Activated B cell treated with CpG ODN at 0.5 μM for 24 hours (primary cell): Measurements from ENCODE around the gene COL23A1. TPM values are rescaled to one million over a fixed set of nuclear protein-coding genes. Genes with fewer than 3 reads are reported as not detected.

Experiments
- ATAC-seq: fragments of 200-7000 bp; cut with Tn5 transposase; one replicate; pipeline ENCODE4 v1.10.0; 2021; ENCODE audit warnings: low read depth, mild to moderate bottlenecking, moderate library complexity
- CTCF ChIA-PET: fragments of 350-600 bp; sonication (Branson Sonifier 250); formaldehyde crosslinking; loops from one replicate; lab custom pipeline; 2021; ENCODE audit warnings: antibody characterized with exemption; lab: Charles Lee
- POLR2A ChIA-PET: fragments of 350-600 bp; sonication (Branson Sonifier 250); formaldehyde crosslinking; loops from one replicate; lab custom pipeline; 2021; ENCODE audit warnings: antibody characterized with exemption; lab: Charles Lee
- DNase-seq: peaks from one replicate; pipeline ENCODE4 v3.0.0; 2022
- H3K27ac Mint-ChIP-seq: one replicate; pipeline ENCODE4 v1.8.0; 2020; ENCODE audit warnings: mixed read lengths
- H3K27me3 Mint-ChIP-seq: one replicate; pipeline ENCODE4 v1.8.0; 2021; ENCODE audit warnings: mixed read lengths
- H3K36me3 Mint-ChIP-seq: one replicate; pipeline ENCODE4 v1.8.0; 2021; ENCODE audit warnings: low read depth, mixed read lengths
- H3K4me1 Mint-ChIP-seq: one replicate; pipeline ENCODE4 v1.8.0; 2021; ENCODE audit warnings: mixed read lengths
- H3K4me3 Mint-ChIP-seq: one replicate; pipeline ENCODE4 v1.8.0; 2020; ENCODE audit warnings: mild to moderate bottlenecking, mixed read lengths
- H3K9me3 Mint-ChIP-seq: one replicate; pipeline ENCODE4 v1.8.0; 2020; ENCODE audit warnings: mixed read lengths
- intact Hi-C: fragments of 100-400 bp; cut with micrococcal nuclease; formaldehyde crosslinking; loops from one replicate; pipeline ENCODE4 v1.15.1; 2024
- total RNA-seq: library from RNA; stranded (reverse); gene quantifications from 2 replicates; pipeline ENCODE4 v1.2.3, GENCODE V29; 2022
- TF ChIP-seq, protein P1 (sequence below): fragments of 200-600 bp; IDR thresholded peaks from one replicate; pipeline ENCODE4 v1.8.0; 2022; ENCODE audit warnings: antibody characterized with exemption, mild to moderate bottlenecking

The COL23A1 gene
- total RNA-seq, 1 donor from 2014 or later: not detected

DNA sequence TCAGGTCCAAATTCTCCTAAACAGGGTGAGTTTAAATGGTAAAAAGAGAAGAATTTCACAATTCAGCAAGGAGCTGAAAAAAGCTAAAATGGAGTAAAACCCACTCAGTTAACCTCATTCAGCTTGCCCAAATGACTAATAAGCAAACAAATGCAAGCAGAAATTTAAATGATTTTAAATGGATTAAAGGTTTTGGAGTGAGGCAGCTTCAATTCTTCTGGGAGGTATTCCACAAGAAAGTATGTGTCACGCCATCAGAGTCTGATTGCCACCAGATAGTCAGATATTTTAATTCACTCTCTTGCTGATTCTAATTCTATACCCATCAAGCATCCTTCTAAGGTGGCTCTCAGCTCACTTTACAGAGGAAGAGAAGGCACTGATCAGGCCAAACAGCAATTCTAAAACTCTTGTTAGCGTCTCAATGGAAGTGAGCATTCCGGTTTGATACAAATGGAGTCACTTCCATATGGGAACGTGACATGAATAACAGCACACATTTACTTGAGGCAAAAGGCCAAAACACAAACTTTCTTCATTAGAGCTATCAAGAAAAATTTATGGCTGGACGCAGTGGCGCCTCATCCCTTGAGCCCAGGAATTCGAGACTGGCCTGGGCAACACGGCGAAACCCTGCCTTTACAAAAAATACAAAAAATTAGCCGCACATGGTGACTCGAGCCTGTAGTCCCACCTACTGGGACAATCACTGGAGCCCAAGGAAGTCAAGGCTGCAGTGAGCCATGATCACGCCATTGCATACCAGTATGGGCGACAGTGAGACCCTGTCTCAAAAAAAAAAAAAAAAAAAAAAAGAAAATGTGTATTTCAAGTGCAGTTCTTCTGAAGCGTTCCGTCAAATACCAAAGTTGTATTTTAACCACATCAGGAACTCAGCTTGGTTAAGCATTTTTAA lies 34.7 kb upstream of the COL23A1 start:
- H3K4me1 Mint-ChIP-seq: peaks cover 53% of the 10 kb centered on the region
- peak overlapping the region; percentile 98 for H3K27ac Mint-ChIP-seq
- peak overlapping the region; percentile 98 for H3K4me3 Mint-ChIP-seq
- ATAC-seq: no peak
- peaks cover 39% of the 10 kb centered on the region for H3K36me3 Mint-ChIP-seq
- CTCF ChIA-PET: interaction anchor here (0.9 kb wide), 1 partner anchor 106 kb away, joined by 5 read pairs; the partner anchor contains the start of gene ZNF354A
- intact Hi-C loops: loop anchor here (5.0 to 10.0 kb wide), 6 partner anchors 420 to 1867 kb away; partner anchors contain the start of genes CNOT6, HNRNPAB, MAML1 and MAPK9
- H3K27me3 Mint-ChIP-seq: no peaks in the 10 kb centered on the region
- H3K9me3 Mint-ChIP-seq: no peaks in the 10 kb centered on the region
- POLR2A ChIA-PET: interaction anchor here (0.6 to 3.1 kb wide), 8 partner anchors 13 to 1953 kb away, joined by 3 to 27 read pairs (median 5); partner anchors contain the start of genes HNRNPH1 and ZNF354A
- TF ChIP-seq, protein P1, sequence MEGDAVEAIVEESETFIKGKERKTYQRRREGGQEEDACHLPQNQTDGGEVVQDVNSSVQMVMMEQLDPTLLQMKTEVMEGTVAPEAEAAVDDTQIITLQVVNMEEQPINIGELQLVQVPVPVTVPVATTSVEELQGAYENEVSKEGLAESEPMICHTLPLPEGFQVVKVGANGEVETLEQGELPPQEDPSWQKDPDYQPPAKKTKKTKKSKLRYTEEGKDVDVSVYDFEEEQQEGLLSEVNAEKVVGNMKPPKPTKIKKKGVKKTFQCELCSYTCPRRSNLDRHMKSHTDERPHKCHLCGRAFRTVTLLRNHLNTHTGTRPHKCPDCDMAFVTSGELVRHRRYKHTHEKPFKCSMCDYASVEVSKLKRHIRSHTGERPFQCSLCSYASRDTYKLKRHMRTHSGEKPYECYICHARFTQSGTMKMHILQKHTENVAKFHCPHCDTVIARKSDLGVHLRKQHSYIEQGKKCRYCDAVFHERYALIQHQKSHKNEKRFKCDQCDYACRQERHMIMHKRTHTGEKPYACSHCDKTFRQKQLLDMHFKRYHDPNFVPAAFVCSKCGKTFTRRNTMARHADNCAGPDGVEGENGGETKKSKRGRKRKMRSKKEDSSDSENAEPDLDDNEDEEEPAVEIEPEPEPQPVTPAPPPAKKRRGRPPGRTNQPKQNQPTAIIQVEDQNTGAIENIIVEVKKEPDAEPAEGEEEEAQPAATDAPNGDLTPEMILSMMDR: no peak
- no peak for DNase-seq

DNA sequence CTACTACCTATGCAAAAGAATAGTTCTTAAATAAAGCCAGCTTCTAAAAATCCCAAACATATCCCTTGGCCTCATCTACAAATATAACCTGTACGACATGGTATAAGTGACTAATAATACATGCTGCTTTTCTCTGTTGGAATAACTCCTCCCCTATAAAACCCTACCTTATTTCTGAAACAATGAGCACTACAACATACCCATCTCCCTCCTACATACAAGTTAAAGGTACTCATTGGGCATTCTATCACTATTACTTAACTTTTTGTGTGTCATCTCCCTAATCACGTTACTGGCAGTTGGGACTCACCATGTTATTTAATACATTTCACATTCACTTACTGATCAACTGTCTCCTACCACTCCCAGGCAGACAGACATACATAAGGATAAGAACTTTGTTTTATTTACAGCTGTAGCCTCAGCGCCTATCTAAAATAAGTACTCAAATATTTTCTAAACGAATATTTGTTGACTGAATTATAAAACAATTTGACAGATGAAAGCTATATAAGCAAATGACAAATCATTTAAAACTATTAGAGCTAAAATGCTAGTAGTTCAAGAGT lies 32.6 kb upstream of the COL23A1 start:
- ChIA-PET POLR2A (interaction anchor here (0.6 kb wide), 1 partner anchor 979 kb away, joined by 3 read pairs; no protein-coding TSS in a partner anchor), CTCF (interaction anchor here (1.6 kb wide), 1 partner anchor 388 kb away, joined by 3 read pairs; no protein-coding TSS in a partner anchor)
- TF ChIP-seq, protein P1: no peak
- ATAC-seq (no peak), DNase-seq (no peak)
- Mint-ChIP-seq H3K27me3 (no peaks in the 10 kb centered on the region), H3K4me3 (no peak overlapping the region), H3K9me3 (no peaks in the 10 kb centered on the region), H3K36me3 (peaks cover 58% of the 10 kb centered on the region), H3K4me1 (peaks cover 55% of the 10 kb centered on the region), H3K27ac (no peak overlapping the region)
- intact Hi-C loops: loop anchor here (10.0 kb wide), 2 partner anchors 418 to 1112 kb away; partner anchors contain the start of genes HNRNPAB and MAML1

DNA sequence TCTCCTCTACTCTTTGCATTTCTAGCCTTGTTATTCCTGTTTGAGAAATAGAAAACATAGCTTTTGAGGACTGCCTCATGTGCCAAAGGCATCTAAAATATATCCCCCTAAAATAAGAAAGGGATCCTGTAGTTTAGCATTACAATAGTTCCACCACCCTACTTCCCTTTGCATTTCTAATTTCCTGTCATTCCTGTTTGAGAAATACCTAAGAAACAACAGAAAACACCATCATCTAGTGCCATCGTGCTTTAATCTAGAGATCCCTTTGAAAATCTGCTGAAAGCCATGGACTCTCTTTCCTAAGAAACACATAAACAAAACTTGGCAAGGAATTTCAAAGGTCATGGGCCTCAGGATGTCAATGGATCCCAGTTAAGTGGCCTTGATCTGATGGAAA lies 29.2 kb upstream of the COL23A1 start:
- DNase-seq (no peak), ATAC-seq (no peak)
- H3K27ac Mint-ChIP-seq: no peak overlapping the region
- TF ChIP-seq, protein P1: no peak
- no peak overlapping the region for H3K4me3 Mint-ChIP-seq
- H3K9me3 Mint-ChIP-seq: no peaks in the 10 kb centered on the region
- CTCF ChIA-PET: no interaction called here
- peaks cover 70% of the 10 kb centered on the region for H3K36me3 Mint-ChIP-seq
- intact Hi-C loops: no loop called here
- H3K27me3 Mint-ChIP-seq: no peaks in the 10 kb centered on the region
- H3K4me1 Mint-ChIP-seq: peaks cover 34% of the 10 kb centered on the region
- POLR2A ChIA-PET: no interaction called here

DNA sequence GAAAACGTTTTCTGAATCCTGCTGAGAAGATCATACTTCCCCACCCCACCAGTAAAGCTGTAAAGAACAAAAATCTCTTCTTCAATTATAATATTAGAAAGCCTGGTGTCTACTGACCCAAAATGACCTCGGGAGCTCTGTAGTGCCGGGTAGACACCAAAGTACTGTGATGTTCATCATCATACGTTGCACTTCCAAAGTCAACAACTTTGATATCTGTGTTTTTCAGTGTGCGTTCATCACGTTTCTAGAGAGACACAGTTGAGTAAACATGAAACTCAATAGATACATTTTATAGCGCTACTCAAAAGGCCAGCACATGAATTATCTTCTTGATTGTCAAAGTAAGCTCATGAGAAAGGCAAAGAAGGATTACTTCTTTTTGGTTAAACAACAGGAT lies 22.1 kb upstream of the COL23A1 start:
- Mint-ChIP-seq H3K4me1 (no peaks in the 10 kb centered on the region), H3K4me3 (no peak overlapping the region), H3K27me3 (no peaks in the 10 kb centered on the region), H3K27ac (no peak overlapping the region), H3K36me3 (peaks cover 72% of the 10 kb centered on the region), H3K9me3 (no peaks in the 10 kb centered on the region)
- ATAC-seq (no peak), DNase-seq (no peak)
- intact Hi-C loops: no loop called here
- ChIA-PET POLR2A (no interaction called here), CTCF (no interaction called here)
- TF ChIP-seq, protein P1: no peak

DNA sequence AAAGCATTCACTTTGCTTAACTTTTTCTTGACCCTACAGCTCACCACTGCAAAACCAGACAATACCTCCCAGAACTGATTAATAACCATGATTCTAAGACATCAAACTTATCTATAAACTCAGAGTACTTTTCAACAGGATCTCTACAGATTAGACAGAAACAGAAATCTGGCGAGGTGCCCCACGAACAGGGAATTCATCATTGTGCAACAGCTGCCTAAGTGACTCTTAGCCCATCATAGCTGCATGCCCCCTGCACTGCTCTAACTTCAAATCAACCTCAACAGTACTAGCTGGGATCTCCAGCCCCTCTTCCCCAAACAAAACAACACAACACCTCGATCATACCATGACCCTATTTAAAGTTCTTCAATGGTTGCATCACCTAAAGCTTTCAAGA lies 16.1 kb upstream of the COL23A1 start:
- no peak overlapping the region for H3K4me3 Mint-ChIP-seq
- H3K27ac Mint-ChIP-seq: no peak overlapping the region
- peaks cover 78% of the 10 kb centered on the region for H3K36me3 Mint-ChIP-seq
- no peaks in the 10 kb centered on the region for H3K27me3 Mint-ChIP-seq
- H3K4me1 Mint-ChIP-seq: no peaks in the 10 kb centered on the region
- no peaks in the 10 kb centered on the region for H3K9me3 Mint-ChIP-seq
- ATAC-seq (no peak), DNase-seq (no peak)
- TF ChIP-seq, protein P1: no peak
- intact Hi-C loops: no loop called here
- ChIA-PET CTCF (no interaction called here), POLR2A (no interaction called here)
